HG03103 (cell line): ENCODE results near the gene DCDC1.

Source experiments
- ATAC-seq: cut with Tn5 transposase; IDR thresholded peaks from one replicate; pipeline ENCODE4 v1.9.1; 2021; ENCODE audit warnings: low read depth; ENCODE audit not compliant: unreplicated experiment

Gene DCDC1

DNA sequence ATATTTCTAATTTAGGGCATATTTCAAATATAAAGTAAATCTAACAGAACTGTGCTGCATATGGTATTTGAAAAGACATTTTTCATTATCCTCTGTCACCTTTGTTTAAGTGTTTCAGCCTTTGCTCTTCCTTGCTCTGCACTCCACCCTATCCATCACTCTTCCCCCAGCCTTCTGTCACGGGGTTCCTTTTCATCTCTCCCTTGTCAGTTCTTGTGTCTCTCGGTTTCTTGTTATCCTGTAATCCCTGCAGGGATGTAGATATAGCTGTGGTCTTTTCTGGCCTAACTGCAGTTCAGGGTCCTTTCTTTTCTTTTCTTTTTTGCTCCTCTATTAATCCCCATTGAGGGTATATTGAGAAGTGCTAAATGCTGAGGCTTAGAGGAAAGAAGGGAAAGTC, 261.9 kb downstream of the DCDC1 start:
- ATAC-seq: no peak

DNA sequence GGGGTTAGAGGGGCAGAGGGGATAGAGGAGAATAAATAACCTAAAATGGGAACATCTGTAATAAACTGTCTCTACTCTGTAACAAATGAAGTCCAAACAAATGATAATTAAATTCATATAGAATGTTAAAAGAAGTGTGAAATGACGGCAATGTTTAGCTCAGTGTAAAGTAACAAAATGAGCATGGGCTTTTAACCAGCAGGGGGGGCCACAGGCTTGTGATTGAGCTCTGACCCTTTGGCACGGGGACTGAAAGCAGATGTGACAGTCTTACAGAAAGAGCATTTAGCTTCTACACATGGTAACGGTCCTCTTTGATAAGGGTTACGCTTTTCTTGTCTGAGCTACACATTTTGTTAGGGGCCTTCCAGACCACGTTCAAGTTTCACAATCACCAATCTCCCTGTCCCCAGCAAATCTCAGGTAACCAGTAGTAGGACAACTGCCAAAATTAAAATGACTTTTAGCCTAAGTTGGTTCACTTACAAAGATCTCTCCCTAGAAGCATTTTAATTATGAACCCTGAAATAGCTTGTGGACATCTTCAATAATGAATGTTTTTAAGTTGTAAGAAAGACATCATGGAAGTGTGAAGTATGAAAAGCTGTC, 262.5 kb downstream of the DCDC1 start:
- ATAC-seq: peak; percentile 92

DNA sequence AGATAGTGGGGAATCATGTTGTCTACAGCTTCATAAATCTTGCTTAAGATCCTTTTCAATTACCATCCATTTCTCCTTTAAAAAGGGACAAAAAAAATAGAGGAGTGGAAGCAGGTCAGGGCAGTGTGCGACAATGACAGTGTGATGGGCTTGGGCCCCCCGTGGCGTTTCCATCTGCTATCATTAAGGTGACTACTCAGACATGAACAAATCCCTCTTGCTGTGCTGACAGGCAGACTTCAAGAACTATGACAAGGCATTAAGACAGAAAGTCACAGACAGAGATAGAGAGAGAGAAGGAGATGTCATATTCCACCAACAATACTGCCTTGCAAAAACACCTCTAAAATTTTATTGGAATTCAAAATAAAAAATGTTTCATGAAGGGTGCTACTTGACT, 263.2 kb downstream of the DCDC1 start:
- no peak for ATAC-seq

DNA sequence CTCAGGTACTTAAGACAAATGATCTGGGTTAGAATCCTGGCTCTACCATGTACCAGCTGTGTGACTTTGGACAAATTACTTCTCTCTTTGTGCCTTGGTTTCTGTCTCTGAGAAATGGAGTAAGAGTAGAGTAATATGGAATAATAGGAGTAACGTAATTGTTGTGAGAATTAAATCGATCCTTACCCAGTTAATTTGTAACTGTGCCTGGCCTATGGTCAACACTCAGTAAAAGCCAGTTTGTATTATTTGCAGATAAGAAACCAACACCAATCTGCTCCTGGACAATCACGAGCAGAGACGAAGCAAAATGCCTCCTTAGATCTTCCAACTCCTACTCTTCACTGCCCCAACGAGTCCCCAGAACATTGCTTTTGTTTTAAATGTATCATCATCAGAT, 266.7 kb downstream of the DCDC1 start:
- no peak for ATAC-seq

DNA sequence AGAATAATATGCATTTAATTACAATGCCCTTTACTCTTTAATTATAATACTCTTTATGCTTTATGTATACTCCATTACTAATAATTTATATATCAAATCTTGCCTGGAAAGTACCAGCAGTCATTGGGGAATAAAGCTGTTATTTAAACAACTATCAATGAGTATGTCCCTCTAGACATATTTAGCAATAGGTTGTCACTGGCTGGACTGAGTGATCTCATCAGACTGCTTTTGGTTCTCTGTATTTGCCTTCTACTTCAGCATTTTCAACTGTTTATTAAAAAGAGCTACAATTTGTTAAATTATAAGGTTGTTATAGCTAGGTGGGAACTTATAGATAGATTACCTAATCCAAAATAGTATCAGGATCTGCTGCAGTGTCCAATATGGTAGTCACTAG, 267.2 kb downstream of the DCDC1 start:
- no peak for ATAC-seq

DNA sequence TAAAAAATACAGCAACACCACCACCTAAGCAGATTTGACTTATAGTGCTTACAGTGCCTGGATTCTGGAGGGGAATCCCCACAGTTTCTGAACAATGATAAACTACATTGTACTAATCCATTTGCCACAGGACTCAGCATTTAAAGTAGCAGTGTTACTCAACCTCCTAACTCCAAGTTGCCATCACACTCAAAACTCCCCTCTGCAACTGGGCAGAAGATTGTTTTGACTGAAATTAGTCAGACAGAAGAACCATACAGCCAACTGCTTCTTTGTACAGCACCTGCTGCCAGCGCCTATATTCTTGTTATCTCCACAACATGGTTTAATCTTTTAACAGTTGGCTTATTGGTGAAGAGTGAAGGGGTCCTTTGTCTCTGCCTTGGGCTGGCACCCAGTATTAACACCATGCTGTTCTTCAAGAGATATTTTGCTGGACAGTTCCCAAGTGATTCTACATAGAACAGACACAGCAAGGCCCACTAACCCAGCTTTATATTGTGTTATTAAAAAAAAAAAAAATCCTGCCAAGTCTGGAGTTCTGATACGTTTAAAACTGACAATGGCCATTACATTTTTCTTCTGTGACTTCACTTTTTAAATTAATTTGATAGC, 273.2 kb downstream of the DCDC1 start:
- ATAC-seq: no peak

DNA sequence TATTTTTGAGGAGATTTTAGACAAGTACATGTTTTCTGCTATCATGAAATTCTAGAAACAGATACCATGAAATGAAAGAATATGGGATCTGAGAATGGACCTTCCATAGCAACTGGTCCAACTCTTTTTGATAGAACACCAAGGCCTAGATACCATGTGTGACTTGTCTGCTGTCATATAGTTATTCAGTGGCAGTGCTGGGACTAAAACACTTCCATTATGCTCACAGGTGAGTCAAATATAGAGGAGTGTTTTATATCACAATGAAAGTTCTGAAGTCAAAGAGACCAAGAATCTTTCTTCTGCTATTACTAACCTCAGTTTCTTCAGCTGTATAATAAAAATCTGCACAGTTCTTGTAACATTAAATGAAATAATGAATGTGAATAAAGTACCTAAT, 276.9 kb downstream of the DCDC1 start:
- no peak for ATAC-seq

DNA sequence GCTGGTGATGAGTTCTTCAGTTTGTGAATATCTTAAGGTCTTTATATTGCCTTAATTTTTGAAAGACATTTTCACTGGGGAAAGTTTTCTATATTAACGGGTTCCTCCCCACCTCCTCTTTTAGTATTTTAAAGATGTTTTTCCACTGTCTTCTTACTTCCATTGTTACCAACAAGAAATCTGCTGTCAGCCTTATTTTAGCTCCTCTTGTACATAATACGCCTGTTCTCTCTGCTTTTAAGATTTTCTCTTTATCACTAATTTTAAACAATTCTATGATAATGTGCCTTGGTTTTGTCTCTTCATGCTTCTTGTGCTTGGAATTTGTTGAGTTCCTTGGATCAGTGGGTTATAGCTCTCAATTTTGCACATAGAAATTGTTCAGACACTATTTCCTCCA, 280.4 kb downstream of the DCDC1 start:
- no peak for ATAC-seq

DNA sequence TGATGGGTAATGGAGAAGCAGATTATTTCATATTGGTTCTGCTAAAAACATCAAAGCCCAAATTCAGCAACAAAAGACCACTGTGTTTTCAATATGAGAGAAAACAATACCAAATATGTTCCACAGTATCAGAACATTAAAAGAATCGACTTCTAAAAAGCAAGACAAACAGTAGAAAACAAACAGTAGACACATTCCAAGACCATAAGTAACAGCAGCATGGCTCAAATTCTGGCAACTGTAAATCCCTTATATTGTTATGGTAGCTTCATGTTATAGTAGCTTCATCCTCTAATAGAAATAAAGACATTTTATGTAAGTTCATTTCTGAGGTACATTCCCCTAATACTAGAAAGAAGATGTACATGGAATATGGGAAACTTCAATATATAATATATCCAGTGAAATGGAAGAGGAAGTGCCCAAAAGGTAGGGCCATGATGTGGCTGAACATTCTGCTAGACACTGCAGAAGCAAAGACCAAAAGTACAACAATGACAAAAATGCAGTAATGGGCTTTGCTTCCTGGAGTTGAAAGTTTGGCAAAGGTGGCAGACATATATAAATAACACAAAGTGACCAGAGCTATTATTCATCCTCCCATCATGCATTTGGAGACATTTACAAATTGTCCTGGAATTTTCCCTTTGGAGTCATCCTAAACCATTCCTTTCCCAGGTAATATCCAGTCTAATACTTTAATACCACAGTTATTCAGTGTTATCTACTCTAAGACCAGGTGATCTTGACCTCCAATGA, 299.9 kb downstream of the DCDC1 start:
- no peak for ATAC-seq

DNA sequence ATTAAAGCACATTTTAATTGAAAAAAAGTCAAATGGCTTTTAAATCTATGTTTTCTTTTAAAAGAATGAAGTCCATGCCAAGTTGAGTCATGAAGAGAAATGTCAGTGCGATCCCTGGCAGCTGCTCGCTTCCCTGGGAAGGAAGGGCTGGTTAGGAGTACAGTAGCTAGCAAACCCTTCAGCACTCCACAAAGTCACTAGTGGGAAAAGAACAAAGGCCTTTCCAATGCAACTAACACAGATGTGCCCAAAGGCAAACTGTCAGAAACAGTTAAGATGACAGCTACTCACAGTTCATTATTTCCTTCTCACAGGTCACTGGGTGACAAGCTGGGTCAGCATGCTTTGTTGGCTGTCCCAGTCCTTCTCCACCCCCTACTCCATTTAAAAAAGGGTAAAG, 308.7 kb downstream of the DCDC1 start:
- no peak for ATAC-seq

DNA sequence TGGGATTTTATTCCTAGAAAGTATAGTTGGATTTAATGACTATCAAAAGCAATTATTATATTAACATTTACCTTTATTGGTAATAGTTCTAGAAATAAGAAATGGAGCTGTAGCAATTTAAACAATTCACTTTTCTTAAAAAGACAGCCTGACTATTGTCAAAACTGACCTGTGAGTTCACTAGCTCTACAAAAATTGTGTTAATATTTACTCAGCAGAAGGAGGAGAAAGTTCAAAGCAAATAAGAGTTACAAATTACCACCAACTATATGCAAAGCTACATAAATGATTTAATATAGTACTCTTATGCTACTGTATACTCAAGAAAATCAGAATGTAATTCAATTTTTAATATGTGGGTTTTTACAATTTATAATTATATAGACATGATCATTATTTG, 310.0 kb downstream of the DCDC1 start:
- no peak for ATAC-seq

DNA sequence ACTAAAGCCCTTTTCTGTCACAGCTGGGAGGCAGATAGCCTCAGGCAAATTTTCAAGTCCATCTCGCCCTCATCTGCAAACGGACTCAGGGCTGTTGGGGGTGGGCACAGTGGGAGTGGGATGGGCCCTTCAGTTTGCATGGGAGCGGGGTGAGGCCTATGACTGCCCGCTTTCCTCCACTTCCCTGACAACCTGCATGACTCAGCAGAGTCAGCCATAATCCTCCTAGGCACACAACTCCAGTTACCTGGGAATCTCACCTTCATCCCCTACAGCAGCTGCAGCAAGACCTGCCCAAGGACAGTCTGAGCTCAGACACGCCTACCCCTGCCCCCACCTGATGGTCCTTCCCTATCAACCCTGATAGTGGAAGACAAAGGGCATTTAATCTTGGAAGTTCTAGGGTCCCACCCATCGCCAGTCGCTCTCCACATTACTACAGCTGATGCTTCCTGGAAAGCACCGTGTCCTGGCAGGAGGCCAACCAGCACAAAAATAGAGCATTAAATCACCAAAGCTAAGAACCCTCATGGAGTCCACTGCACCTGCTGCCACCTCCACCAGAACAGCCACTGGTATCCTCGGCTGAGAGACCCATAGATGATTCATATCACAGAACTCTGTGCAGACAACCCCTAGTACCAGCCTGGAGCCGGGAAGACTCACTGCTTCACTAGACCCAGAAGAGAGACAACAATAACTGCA, 319.3 kb downstream of the DCDC1 start:
- ATAC-seq: no peak

DNA sequence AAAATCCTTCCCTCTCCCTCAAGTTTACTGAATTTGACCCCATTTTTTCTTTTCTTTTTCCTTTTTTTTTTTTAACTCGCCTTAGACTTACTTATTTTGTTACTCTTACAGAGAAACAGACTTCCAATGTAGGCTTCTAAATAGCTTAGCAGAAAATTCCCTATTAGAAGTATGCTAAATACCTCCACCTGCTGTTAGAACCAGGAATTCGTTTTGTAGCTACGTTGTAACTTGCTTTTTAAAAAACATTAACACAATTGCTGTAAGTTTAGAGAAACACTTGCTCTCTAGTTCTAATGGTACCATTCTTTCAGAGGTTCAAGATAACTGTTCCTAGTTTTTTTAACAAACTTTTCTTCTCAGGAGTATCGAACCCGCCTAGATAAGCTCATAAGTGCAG, 324.2 kb downstream of the DCDC1 start:
- ATAC-seq: no peak

DNA sequence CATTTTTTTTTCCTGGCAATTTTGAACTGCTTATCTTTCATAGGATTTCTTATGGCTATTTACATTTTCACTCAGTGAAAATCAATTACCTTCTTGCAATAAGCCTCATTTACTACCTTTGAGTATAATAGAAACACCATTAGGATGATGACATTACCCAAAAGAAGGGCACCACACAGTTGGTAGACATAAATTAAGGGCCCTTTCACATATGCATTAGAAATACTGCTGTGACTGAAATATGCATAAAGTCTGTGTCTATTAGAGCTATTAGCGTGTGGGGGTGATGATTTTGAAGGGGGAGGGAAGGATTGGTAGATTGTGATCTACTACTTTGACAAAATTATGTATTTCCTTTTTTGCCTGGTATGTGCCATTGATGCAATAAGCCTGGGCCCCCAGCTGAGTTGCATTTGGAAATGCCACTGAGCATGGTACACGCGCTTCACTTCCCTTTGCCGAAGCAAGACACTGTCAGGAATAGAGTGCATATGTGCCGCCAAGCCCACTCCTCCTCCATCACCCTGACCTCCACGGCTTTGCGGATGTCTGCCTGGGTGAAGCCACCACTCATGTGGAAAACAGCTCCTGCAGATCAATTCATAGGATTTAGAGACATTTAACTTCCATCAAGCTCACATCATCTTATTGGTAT, 339.3 kb downstream of the DCDC1 start:
- no peak for ATAC-seq

DNA sequence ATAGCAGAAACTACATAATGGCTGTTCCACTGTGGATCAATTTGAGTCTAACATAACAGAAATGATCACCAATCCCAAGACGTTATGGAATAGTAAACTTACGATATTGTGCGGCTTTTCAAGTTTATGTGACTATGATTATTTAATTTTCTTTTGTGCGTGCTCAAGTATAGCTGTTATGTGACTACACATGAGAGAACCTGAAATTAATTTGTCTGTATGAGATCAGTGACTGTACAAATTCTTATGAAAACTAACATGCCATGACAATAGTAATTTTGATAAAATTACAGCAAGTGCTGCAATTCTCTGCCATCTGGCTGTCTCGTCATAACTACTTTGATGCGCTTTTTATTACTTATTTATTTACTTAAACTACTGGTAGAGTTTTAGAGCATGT, 343.2 kb downstream of the DCDC1 start:
- no peak for ATAC-seq

DNA sequence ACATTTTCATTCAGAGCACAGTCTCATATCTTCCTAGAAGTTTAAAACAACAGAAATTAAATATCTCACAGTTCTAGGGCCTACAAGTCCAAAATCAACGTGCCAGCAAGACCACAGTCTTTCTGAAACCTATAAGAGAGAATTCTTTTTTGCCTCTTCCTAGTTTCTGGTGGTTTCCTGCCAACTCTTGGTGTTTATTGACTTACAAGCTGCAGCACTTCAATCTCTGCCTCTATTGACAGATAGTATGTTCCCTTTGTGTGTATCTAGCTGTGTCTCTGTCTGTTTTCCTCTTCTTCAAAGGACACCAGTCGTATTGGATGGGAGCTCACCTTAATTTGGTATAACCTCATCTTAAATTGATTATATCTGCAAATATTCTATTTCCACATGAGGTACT, 347.5 kb downstream of the DCDC1 start:
- ATAC-seq: no peak

DNA sequence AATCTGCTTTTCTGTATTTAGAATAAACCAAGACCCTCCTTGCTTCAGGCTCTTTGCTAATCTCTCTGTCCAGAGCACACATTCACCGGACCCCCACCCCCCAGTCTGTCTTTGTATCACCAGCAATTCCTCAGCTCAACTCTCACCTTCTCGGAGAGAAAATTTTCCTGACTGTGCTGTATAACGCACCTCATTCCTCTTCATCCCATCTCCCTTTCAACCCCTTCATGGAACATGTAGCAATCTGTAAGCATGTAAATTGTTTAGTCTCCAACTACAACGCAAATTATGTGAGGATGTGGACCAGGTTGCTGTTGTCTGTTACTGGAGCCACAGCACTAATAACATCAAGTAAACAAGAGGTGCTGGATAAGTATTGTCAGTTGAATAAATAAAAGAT, 349.8 kb downstream of the DCDC1 start:
- no peak for ATAC-seq

DNA sequence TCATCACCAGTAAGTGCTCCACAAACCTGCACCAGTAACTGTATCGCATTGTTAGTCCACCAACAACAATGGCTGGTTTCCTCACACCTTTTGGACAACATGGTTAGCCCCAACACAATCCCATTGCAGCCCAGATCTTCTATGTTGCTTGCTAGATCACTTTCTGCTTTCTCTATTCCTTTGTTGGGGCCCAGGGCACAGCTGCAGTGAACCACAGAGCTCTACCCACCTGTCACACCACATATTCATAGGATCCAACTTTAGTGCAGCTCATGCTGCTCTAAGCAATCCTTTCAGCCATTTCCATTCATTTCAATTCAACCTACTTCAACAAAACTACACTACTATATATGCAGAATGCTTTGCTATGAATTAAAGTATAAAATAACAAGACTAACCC, 364.3 kb downstream of the DCDC1 start:
- ATAC-seq: no peak

DNA sequence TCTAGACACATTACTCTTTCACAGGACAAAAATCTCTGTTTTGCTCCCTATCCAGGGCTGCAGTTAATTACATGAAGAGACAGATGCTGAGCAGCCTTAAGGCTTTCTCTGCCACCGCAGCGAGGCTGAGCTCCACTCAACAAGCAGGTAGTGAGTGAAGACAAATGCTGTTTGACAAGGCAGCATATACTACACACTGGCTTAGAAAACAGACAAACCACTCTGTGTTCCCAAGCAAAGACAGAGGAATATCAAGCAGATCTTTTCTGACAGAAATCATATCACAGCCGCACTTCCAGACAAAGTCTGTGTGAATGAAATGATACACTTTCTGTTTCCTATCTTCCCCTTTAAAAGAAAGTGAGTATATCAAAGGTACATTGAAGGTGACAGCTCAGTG, 368.1 kb downstream of the DCDC1 start:
- ATAC-seq: no peak

DNA sequence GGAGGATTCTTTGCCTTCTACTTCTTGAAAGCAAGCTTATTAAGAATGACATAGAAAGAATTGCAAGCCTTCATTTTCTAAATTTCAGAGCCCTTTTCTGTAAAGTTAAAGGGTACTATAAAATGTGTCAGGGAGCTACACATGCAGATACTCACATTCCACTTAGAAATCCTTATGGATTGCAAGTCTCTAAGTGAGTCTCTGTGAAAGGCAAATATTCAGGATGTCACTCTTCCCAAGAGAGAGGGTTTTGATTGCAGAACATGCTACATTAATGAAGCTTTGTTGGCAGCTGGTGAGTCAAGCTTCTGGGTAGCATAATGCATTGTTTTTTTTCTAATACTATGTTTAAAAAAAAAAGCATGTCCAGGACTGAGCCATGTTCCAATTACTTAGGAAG, 369.2 kb downstream of the DCDC1 start:
- ATAC-seq: no peak

DNA sequence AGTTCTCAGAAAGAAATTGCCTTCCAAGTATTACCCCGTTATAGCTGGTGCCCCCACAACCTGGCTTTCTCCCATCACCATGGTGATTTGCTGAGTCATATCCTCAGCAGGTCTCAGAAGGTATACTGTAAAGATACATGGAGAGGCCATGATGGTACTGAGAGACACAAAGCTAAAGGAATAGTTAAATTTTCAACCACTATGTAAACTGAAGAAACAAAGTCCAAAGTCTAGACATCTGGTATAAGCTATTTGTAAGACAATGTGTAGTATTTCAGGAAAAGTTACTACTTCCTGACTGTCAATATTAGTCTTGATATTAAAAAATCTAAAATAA, 377.1 kb downstream of the DCDC1 start:
- ATAC-seq: no peak
